CD14-positive monocyte (primary cell): ENCODE measurements around the gene APOBEC3H. TPM values are rescaled to one million over a fixed set of nuclear protein-coding genes. Genes with fewer than 3 reads are reported as not detected.

Experiments used
- DNase-seq, 3 donors: peaks; one replicate each; pipeline ENCODE4 v3.0.0-alpha.2; 2011 to 2022
- H2AFZ ChIP-seq: 2 replicates; pipeline ENCODE4 v1.6.0; 2012; ENCODE audit warnings: mild to moderate bottlenecking, low read depth, low read length, inconsistent platforms; ENCODE audit not compliant: insufficient read depth, poor library complexity, severe bottlenecking
- H3K27ac ChIP-seq, 2 donors: 1 replicate in 1 of 2; 2 replicates in 1 of 2; pipeline ENCODE4 v1.5.1; 2012 to 2013; ENCODE audit warnings: low read length in 2 of 2, control low read depth in 1 of 2, inconsistent platforms in 1 of 2, low read depth in 1 of 2, mild to moderate bottlenecking in 1 of 2
- H3K27me3 ChIP-seq, 2 donors: one replicate each; pipeline versions ENCODE4 v1.6.0 to v1.6.1; 2011 to 2013; ENCODE audit warnings: low read length in 2 of 2; ENCODE audit not compliant: control insufficient read depth in 2 of 2, insufficient read depth in 2 of 2
- H3K36me3 ChIP-seq, 2 donors: replicated peaks in 1 of 2; 1 replicate in 1 of 2; 2 replicates in 1 of 2; pipeline versions ENCODE4 v1.5.1 to v1.6.1; 2012 to 2013; ENCODE audit warnings: low read length in 2 of 2, control low read depth in 1 of 2, inconsistent platforms in 1 of 2, mild to moderate bottlenecking in 1 of 2; ENCODE audit not compliant: insufficient read depth in 2 of 2, control insufficient read depth in 1 of 2
- H3K4me1 ChIP-seq, 2 donors: 1 replicate in 1 of 2; 2 replicates in 1 of 2; pipeline versions ENCODE4 v1.5.1 to v1.6.1; 2012 to 2013; ENCODE audit warnings: low read length in 2 of 2, control low read depth in 1 of 2, inconsistent platforms in 1 of 2, mild to moderate bottlenecking in 1 of 2, moderate library complexity in 1 of 2; ENCODE audit not compliant: insufficient read depth in 2 of 2, control insufficient read depth in 1 of 2
- H3K4me2 ChIP-seq: replicated peaks from 2 replicates; pipeline ENCODE3; 2012; ENCODE audit warnings: low read length, moderate library complexity, mild to moderate bottlenecking; ENCODE audit not compliant: poor library complexity, severe bottlenecking; ENCODE audit errors: extremely low read depth
- H3K4me3 ChIP-seq, 3 experiments: fragments of 200-600 bp in 1 of 3; sonication (generic) in 1 of 3; replicated peaks in 1 of 3; 1 replicate in 2 of 3; 2 replicates in 1 of 3; pipeline ENCODE4 v1.5.1; 2011 to 2013; ENCODE audit warnings: low read length in 3 of 3, mild to moderate bottlenecking in 3 of 3, control low read depth in 2 of 3, low read depth in 2 of 3, inconsistent platforms in 1 of 3, moderate library complexity in 1 of 3
- H3K79me2 ChIP-seq: 2 replicates; pipeline ENCODE4 v1.6.0; 2012; ENCODE audit warnings: mild to moderate bottlenecking, control low read depth, inconsistent platforms, low read length, moderate library complexity; ENCODE audit not compliant: insufficient read depth
- H3K9ac ChIP-seq: 2 replicates; pipeline ENCODE4 v1.6.0; 2017; ENCODE audit warnings: low read length, mild to moderate bottlenecking; ENCODE audit not compliant: insufficient read depth, poor library complexity, severe bottlenecking
- H3K9me3 ChIP-seq, 2 donors: replicated peaks in 1 of 2; 1 replicate in 1 of 2; 2 replicates in 1 of 2; pipeline versions ENCODE4 v1.5.1 to v1.6.1; 2012 to 2013; ENCODE audit warnings: low read length in 2 of 2, control low read depth in 1 of 2; ENCODE audit not compliant: control insufficient read depth in 1 of 2, insufficient read depth in 1 of 2
- H4K20me1 ChIP-seq: 2 replicates; pipeline ENCODE4 v1.6.0; 2012; ENCODE audit warnings: mild to moderate bottlenecking, low read length, control low read depth, moderate library complexity; ENCODE audit not compliant: insufficient read depth
- H3K27ac Mint-ChIP-seq, 7 donors: one replicate each; pipeline ENCODE4 v1.8.0; 2020; ENCODE audit warnings: mild to moderate bottlenecking in 7 of 7, mixed read lengths in 7 of 7, moderate library complexity in 6 of 7, inconsistent platforms in 2 of 7
- H3K27me3 Mint-ChIP-seq, 3 donors: one replicate each; pipeline ENCODE4 v1.8.0; 2021 to 2022; ENCODE audit warnings: low read depth in 3 of 3, mild to moderate bottlenecking in 3 of 3, mixed read lengths in 3 of 3, moderate library complexity in 3 of 3, inconsistent platforms in 1 of 3
- H3K36me3 Mint-ChIP-seq, 2 donors: one replicate each; pipeline ENCODE4 v1.8.0; 2020; ENCODE audit warnings: mixed read lengths in 2 of 2, inconsistent platforms in 1 of 2, mild to moderate bottlenecking in 1 of 2
- H3K4me1 Mint-ChIP-seq: one replicate; pipeline ENCODE4 v1.8.0; 2020; ENCODE audit warnings: mild to moderate bottlenecking, mixed read lengths
- H3K4me3 Mint-ChIP-seq, 2 donors: one replicate each; pipeline ENCODE4 v1.8.0; 2020; ENCODE audit warnings: mild to moderate bottlenecking in 2 of 2, mixed read lengths in 2 of 2, moderate library complexity in 1 of 2
- H3K9me3 Mint-ChIP-seq, 7 donors: one replicate each; pipeline ENCODE4 v1.8.0; 2020 to 2022; ENCODE audit warnings: mixed read lengths in 7 of 7, mild to moderate bottlenecking in 6 of 7, moderate library complexity in 6 of 7, inconsistent platforms in 2 of 7
- WGBS: methylation state at CpG from one replicate; pipeline ENCODE4 v1.1.5; 2013; ENCODE audit warnings: missing lambda C conversion rate; ENCODE audit not compliant: insufficient coverage; 5-methylcytosine and 5-hydroxymethylcytosine counted together
- intact Hi-C, 2 donors: fragments of 100-400 bp; cut with micrococcal nuclease; formaldehyde crosslinking; loops; one replicate each; pipeline versions ENCODE4 v1.15.0 to v1.15.1; 2023
- polyA plus RNA-seq, 3 donors: library from polyadenylated mRNA; depleted of rRNA in 1 of 3; unstranded in 2 of 3; stranded (reverse) in 1 of 3; fragments of 300-500 nt in 2 of 3; fragments of >200 nt in 1 of 3; fragmentation: Illumina TruSeq in 2 of 3; gene quantifications; 1 replicate in 2 of 3; 2 replicates in 1 of 3; pipeline ENCODE4 v1.2.3, GENCODE V29; 2012 to 2021
- TF ChIP-seq, protein P1 (sequence below): fragments of 200-600 bp; IDR thresholded peaks from one replicate; pipeline ENCODE4 v1.8.0; 2022; ENCODE audit warnings: antibody characterized with exemption, mild to moderate bottlenecking

The APOBEC3H gene
- polyA plus RNA-seq, 3 donors: 0.28 TPM; not detected in 2

DNA sequence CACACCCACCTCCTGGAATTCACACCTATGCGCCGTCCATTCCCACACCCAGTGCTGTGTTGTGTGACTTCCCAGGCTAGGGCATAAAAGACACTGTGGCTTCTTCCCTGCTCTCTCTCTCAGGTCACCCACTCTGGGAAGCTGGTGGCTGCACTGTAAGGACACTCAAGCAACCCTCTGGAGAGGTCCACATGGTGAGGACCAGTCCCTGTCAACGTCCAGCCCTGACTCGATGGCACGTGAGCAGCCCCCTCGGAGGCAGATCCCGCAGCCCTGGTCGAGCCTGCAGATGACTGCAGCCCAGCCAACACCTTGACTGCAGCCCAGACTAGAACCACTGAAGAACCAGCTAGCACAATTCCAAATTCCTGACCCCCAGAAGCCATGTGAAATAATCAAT is 39.3 kb downstream of the APOBEC3H start:
- Histone ChIP-seq H3K9ac (no peak overlapping the region), H4K20me1 (no peaks in the 10 kb centered on the region), H3K4me1 (peaks cover 6 to 7% of the 10 kb centered on the region in 2 donors), H3K27me3 (no peaks in the 10 kb centered on the region), H3K36me3 (no peaks in the 10 kb centered on the region), H3K79me2 (no peaks in the 10 kb centered on the region), H3K9me3 (no peaks in the 10 kb centered on the region), H3K4me2 (no peak overlapping the region), H3K27ac (no peak overlapping the region), H2AFZ (no peak overlapping the region), H3K4me3 (no peak overlapping the region)
- H3K9me3 Mint-ChIP-seq: no peaks in the 10 kb centered on the region
- peaks cover 3 to 12% (median 4%) of the 10 kb centered on the region in 3 donors for H3K27me3 Mint-ChIP-seq
- intact Hi-C loops: no loop called here
- WGBS: 99% methylated on average over 8 of the region's 8 CpGs
- no peak overlapping the region for H3K4me3 Mint-ChIP-seq
- peaks cover 13 to 14% of the 10 kb centered on the region in 2 donors for H3K36me3 Mint-ChIP-seq
- H3K27ac Mint-ChIP-seq: peak overlapping the region in 1 of 7 donors; percentile 5
- DNase-seq: no peak
- TF ChIP-seq, protein P1, sequence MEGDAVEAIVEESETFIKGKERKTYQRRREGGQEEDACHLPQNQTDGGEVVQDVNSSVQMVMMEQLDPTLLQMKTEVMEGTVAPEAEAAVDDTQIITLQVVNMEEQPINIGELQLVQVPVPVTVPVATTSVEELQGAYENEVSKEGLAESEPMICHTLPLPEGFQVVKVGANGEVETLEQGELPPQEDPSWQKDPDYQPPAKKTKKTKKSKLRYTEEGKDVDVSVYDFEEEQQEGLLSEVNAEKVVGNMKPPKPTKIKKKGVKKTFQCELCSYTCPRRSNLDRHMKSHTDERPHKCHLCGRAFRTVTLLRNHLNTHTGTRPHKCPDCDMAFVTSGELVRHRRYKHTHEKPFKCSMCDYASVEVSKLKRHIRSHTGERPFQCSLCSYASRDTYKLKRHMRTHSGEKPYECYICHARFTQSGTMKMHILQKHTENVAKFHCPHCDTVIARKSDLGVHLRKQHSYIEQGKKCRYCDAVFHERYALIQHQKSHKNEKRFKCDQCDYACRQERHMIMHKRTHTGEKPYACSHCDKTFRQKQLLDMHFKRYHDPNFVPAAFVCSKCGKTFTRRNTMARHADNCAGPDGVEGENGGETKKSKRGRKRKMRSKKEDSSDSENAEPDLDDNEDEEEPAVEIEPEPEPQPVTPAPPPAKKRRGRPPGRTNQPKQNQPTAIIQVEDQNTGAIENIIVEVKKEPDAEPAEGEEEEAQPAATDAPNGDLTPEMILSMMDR: no peak
- peaks cover 7% of the 10 kb centered on the region for H3K4me1 Mint-ChIP-seq

DNA sequence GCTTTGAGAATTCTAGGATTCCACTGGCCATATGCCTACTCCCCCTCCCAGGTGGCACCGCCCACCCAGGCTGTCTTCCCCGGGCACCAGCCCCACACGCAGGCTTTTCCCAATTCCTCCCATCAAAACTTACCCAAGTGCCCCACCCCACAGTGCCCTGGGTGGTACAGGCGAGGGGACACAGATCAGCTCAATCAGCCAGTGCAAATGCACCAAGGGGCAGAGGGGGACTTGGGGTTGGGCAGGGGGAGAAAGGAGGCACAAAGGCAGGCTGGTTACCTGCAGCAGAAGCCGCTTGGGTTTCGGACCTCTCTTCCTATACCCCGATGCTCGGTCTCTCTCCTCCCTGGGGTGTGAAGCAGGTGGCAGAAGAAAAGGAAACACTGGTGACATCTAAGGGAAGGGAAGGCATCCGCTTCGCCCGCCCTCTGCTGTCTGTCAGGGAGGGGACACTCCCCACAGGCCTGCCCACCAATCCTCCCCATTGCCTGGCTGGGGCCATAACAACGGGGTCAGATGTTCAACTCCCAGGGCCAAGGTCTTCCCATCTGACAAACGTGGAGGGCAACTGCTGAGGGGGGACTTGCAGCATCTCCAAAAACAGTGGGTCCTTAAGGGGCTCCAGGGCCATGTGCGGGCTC is 41.4 kb downstream of the APOBEC3H start:
- no peak overlapping the region for H3K4me3 ChIP-seq
- TF ChIP-seq, protein P1: no peak
- Mint-ChIP-seq H3K27me3 (peaks cover 3 to 10% (median 4%) of the 10 kb centered on the region in 3 donors), H3K9me3 (no peaks in the 10 kb centered on the region), H3K27ac (no peak overlapping the region), H3K36me3 (peaks cover 8 to 11% of the 10 kb centered on the region in 2 donors), H3K4me3 (no peak overlapping the region), H3K4me1 (no peaks in the 10 kb centered on the region)
- WGBS: 73% methylated on average over 6 of the region's 14 CpGs
- no peak overlapping the region for H3K27ac ChIP-seq
- DNase-seq: no peak
- no peaks in the 10 kb centered on the region for H4K20me1 ChIP-seq
- no peak overlapping the region for H3K9ac ChIP-seq
- no peaks in the 10 kb centered on the region for H3K9me3 ChIP-seq
- intact Hi-C loops: no loop called here
- no peaks in the 10 kb centered on the region for H3K79me2 ChIP-seq
- H3K27me3 ChIP-seq: no peaks in the 10 kb centered on the region
- H3K4me1 ChIP-seq: no peaks in the 10 kb centered on the region
- no peaks in the 10 kb centered on the region for H3K36me3 ChIP-seq
- H2AFZ ChIP-seq: no peak overlapping the region
- H3K4me2 ChIP-seq: no peak overlapping the region
